Measurements from ENCODE around the gene GOLGA8R. TPM values are rescaled to one million over a fixed set of nuclear protein-coding genes. Genes with fewer than 3 reads are reported as not detected.

Gene GOLGA8R
- polyA plus RNA-seq, 4 donors: 3.7 to 6.7 (median 4.8) TPM

Other genes starting within 250 kb of the GOLGA8R start
- 1 to 10 TPM; 1.9 to 2.5 (median 2.3) TPM for gene CHRFAM7A, start 20.7 kb downstream of the GOLGA8R start, polyA plus RNA-seq (ENCODE audit: insufficient read length in 4 of 4)
- gene GOLGA8Q, start 137.8 kb upstream of the GOLGA8R start, polyA plus RNA-seq (ENCODE audit: insufficient read length in 4 of 4): 1 to 10 TPM in 3 of 4 donors, under 1 TPM in 1; 0.86 to 1.5 (median 1.1) TPM
- gene GOLGA8H, start 189.8 kb upstream of the GOLGA8R start, polyA plus RNA-seq (ENCODE audit: insufficient read length in 4 of 4): 1 to 10 TPM in 3 of 4 donors, under 1 TPM in 1; 0.79 to 1.1 (median 1.0) TPM